ENCODE measurements around the gene CACFD1. TPM values are rescaled to one million over a fixed set of nuclear protein-coding genes. Genes with fewer than 3 reads are reported as not detected.

The CACFD1 gene
- total RNA-seq, 4 donors from 2014 or later = 13.2 to 68.5 (median 54.4) TPM

GRCh38 chr9:133492061-133493021, 32.6 kb downstream of the CACFD1 start:
- Histone ChIP-seq H3K27ac (peak overlapping the region; percentile 13 to 68 (median 28)), H3K9me3 (no peaks in the 10 kb centered on the region), H3K4me1 (no peaks in the 10 kb centered on the region), H3K4me3 (no peak overlapping the region), H3K27me3 (peaks cover 0 to 5% of the 10 kb centered on the region in 2 donors), H3K36me3 (no peaks in the 10 kb centered on the region)
- no peak for DNase-seq
- TF ChIP-seq POLR2A (IDR thresholded peaks at IDR 0.05) = no peak

GRCh38 chr9:133493428-133493827, 33.6 kb downstream of the CACFD1 start:
- H3K36me3 ChIP-seq = no peaks in the 10 kb centered on the region
- DNase-seq = no peak
- TF ChIP-seq CTCF (IDR thresholded peaks at IDR 0.05) (no peak), POLR2A (IDR thresholded peaks at IDR 0.05) (no peak)
- H3K27ac ChIP-seq = peak overlapping the region in 2 of 4 donors; percentile 30 to 68
- no peak overlapping the region for H3K4me3 ChIP-seq
- peaks cover 0 to under 1% (median 0%) of the 10 kb centered on the region in 4 donors for H3K4me1 ChIP-seq
- peaks cover 0 to 5% of the 10 kb centered on the region in 2 donors for H3K27me3 ChIP-seq
- no peaks in the 10 kb centered on the region for H3K9me3 ChIP-seq

GRCh38 chr9:133493845-133494540, 34.2 kb downstream of the CACFD1 start:
- Histone ChIP-seq H3K36me3 (no peaks in the 10 kb centered on the region), H3K9me3 (no peaks in the 10 kb centered on the region), H3K4me1 (peaks cover 0 to 6% (median 0%) of the 10 kb centered on the region in 4 donors), H3K27ac (no peak overlapping the region), H3K4me3 (no peak overlapping the region), H3K27me3 (peaks cover 0 to 5% of the 10 kb centered on the region in 2 donors)
- TF ChIP-seq POLR2A (IDR thresholded peaks at IDR 0.05) = no peak
- no peak for TF ChIP-seq CTCF (IDR thresholded peaks at IDR 0.05)
- no peak for DNase-seq

- Histone ChIP-seq H3K36me3 (no peaks in the 10 kb centered on the region), H3K27me3 (peaks cover 0 to 5% of the 10 kb centered on the region in 2 donors), H3K9me3 (no peaks in the 10 kb centered on the region), H3K4me1 (peaks cover 0 to 6% (median 0%) of the 10 kb centered on the region in 4 donors), H3K27ac (no peak overlapping the region), H3K4me3 (no peak overlapping the region)
- DNase-seq = no peak
- no peak for TF ChIP-seq CTCF (IDR thresholded peaks at IDR 0.05)
- no peak for TF ChIP-seq POLR2A (IDR thresholded peaks at IDR 0.05)
Observed at GRCh38 chr9:133494636-133495326, 35.0 kb downstream of the CACFD1 start.

- no peak overlapping the region for H3K27ac ChIP-seq
- H3K4me3 ChIP-seq = no peak overlapping the region
- H3K4me1 ChIP-seq = peaks cover 0 to 6% (median 0%) of the 10 kb centered on the region in 4 donors
- no peaks in the 10 kb centered on the region for H3K9me3 ChIP-seq
- no peaks in the 10 kb centered on the region for H3K36me3 ChIP-seq
- TF ChIP-seq POLR2A (IDR thresholded peaks at IDR 0.05) (no peak), CTCF (IDR thresholded peaks at IDR 0.05) (no peak)
- H3K27me3 ChIP-seq = peaks cover 0 to 5% of the 10 kb centered on the region in 2 donors
- no peak for DNase-seq
Observed at GRCh38 chr9:133495327-133496293, 35.8 kb downstream of the CACFD1 start.

All from Peyer's patch (tissue), 4 donors.